H1 (cell line): ENCODE data around the gene ZFAND3.

Source experiments
- CREB1 ChIP-seq: IDR thresholded peaks from 2 replicates; pipeline ENCODE4 v1.6.1; 2012; ENCODE audit warnings: inconsistent platforms
- EZH2 ChIP-seq: fragments of 200-600 bp; sonication (generic); IDR thresholded peaks from 2 replicates; pipeline ENCODE4 v1.7.1; 2012; ENCODE audit warnings: low read depth, mild to moderate bottlenecking, moderate library complexity, low read length, inconsistent platforms; ENCODE audit not compliant: severe bottlenecking
- FOSL1 ChIP-seq: IDR thresholded peaks from 2 replicates; pipeline ENCODE4 v1.6.1; 2011; ENCODE audit warnings: mild to moderate bottlenecking, low read depth, low read length, moderate library complexity; ENCODE audit not compliant: insufficient read depth
- JUND ChIP-seq: IDR thresholded peaks from 2 replicates; pipeline ENCODE4 v1.6.1; 2011; ENCODE audit warnings: mild to moderate bottlenecking, improper control_type of control experiment, low read length
- KDM1A ChIP-seq: fragments of 200-600, 300-600 bp; sonication (generic); IDR thresholded peaks from 2 replicates; pipeline ENCODE4 v1.7.1; 2016; ENCODE audit warnings: mild to moderate bottlenecking, low read length, borderline replicate concordance
- POLR2A ChIP-seq, 2 experiments: IDR thresholded peaks; 1 replicate in 1 of 2; 2 replicates in 1 of 2; pipeline ENCODE4 v1.6.1; 2011; ENCODE audit warnings: low read depth in 2 of 2, low read length in 2 of 2, mild to moderate bottlenecking in 2 of 2; ENCODE audit errors: control extremely low read depth in 1 of 2
- RBBP5 ChIP-seq: IDR thresholded peaks from 2 replicates; pipeline ENCODE4 v1.7.1; 2012; ENCODE audit warnings: low read depth, mild to moderate bottlenecking, inconsistent platforms, low read length, moderate library complexity, borderline replicate concordance
- SIN3A ChIP-seq, 2 experiments: IDR thresholded peaks in 1 of 2; conservative IDR thresholded peaks in 1 of 2; 2 replicates each; pipeline ENCODE4 v1.6.1; 2011 to 2012; ENCODE audit warnings: low read length in 2 of 2, improper control_type of control experiment in 1 of 2, low read depth in 1 of 2, mild to moderate bottlenecking in 1 of 2
- SP1 ChIP-seq: IDR thresholded peaks from 2 replicates; pipeline ENCODE4 v1.6.1; 2011; ENCODE audit warnings: low read depth, low read length
- SRF ChIP-seq: IDR thresholded peaks from 2 replicates; pipeline ENCODE4 v1.6.1; 2011; ENCODE audit warnings: mild to moderate bottlenecking, low read depth, low read length, moderate library complexity
- TF ChIP-seq, protein P1 (sequence below), 3 experiments: IDR thresholded peaks; 1 replicate in 2 of 3; 2 replicates in 1 of 3; pipeline versions ENCODE4 v1.5.1 to v1.6.1; 2011; ENCODE audit warnings: low read length in 3 of 3, mild to moderate bottlenecking in 3 of 3, inconsistent platforms in 2 of 3, low read depth in 1 of 3, moderate library complexity in 1 of 3; ENCODE audit not compliant: insufficient read depth in 1 of 3; ENCODE audit errors: control extremely low read depth in 1 of 3
- TF ChIP-seq, protein P2 (sequence below): IDR thresholded peaks from 2 replicates; pipeline ENCODE4 v1.6.1; 2011; ENCODE audit warnings: low read length, improper control_type of control experiment
- TF ChIP-seq, protein P3 (sequence below): IDR thresholded peaks from 2 replicates; pipeline ENCODE4 v1.6.1; 2012; ENCODE audit warnings: inconsistent platforms

DNA sequence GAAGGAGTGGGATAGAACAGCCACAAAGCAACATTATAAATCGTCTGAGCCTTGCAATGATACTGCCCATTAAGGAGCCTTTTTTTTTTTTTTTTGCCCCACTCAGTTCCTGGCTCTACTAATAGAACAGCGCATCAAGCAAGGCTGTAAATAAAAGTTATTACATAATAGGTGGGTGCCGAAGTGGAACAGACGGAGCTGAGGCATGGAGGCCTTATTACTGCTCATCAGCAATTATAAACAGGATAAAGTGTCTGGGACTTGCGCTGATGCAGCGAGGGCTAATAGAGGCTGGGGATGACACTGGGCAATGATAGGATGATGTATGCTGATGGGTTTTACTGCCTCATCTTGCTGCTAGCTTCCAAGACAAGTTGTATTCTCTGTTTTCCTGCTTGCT lies 272.1 kb downstream of the ZFAND3 start:
- no peak for TF ChIP-seq KDM1A
- TF ChIP-seq, protein P1, sequence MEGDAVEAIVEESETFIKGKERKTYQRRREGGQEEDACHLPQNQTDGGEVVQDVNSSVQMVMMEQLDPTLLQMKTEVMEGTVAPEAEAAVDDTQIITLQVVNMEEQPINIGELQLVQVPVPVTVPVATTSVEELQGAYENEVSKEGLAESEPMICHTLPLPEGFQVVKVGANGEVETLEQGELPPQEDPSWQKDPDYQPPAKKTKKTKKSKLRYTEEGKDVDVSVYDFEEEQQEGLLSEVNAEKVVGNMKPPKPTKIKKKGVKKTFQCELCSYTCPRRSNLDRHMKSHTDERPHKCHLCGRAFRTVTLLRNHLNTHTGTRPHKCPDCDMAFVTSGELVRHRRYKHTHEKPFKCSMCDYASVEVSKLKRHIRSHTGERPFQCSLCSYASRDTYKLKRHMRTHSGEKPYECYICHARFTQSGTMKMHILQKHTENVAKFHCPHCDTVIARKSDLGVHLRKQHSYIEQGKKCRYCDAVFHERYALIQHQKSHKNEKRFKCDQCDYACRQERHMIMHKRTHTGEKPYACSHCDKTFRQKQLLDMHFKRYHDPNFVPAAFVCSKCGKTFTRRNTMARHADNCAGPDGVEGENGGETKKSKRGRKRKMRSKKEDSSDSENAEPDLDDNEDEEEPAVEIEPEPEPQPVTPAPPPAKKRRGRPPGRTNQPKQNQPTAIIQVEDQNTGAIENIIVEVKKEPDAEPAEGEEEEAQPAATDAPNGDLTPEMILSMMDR (IDR thresholded peaks at IDR 0.05; ENCODE audit: control extremely low read depth in 1 of 3, insufficient read depth in 1 of 3, low read depth in 1 of 3, low read length in 3 of 3), result no peak
- no peak for TF ChIP-seq CREB1
- TF ChIP-seq SRF, result no peak
- no peak for TF ChIP-seq POLR2A (IDR thresholded peaks at IDR 0.05; ENCODE audit: control extremely low read depth in 1 of 2, low read depth in 2 of 2, low read length in 2 of 2)
- TF ChIP-seq, protein P2, sequence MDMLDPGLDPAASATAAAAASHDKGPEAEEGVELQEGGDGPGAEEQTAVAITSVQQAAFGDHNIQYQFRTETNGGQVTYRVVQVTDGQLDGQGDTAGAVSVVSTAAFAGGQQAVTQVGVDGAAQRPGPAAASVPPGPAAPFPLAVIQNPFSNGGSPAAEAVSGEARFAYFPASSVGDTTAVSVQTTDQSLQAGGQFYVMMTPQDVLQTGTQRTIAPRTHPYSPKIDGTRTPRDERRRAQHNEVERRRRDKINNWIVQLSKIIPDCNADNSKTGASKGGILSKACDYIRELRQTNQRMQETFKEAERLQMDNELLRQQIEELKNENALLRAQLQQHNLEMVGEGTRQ, result no peak
- no peak for TF ChIP-seq SIN3A (conservative IDR thresholded peaks at IDR 0.05 in 1 of 2, IDR thresholded peaks at IDR 0.05 in 1 of 2; ENCODE audit: low read depth in 1 of 2, low read length in 2 of 2)
- TF ChIP-seq EZH2, result no peak
- TF ChIP-seq JUND, result no peak
- TF ChIP-seq, protein P3, sequence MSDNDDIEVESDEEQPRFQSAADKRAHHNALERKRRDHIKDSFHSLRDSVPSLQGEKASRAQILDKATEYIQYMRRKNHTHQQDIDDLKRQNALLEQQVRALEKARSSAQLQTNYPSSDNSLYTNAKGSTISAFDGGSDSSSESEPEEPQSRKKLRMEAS, result no peak
- TF ChIP-seq FOSL1, result no peak
- no peak for TF ChIP-seq RBBP5
- TF ChIP-seq SP1, result no peak
